Stomach (tissue), 9 donors: ENCODE data around the gene RXRA. TPM values are rescaled to one million over a fixed set of nuclear protein-coding genes. Genes with fewer than 3 reads are reported as not detected.
A peak's percentile ranks its signal among the peaks of the same experiment; 100 is the strongest.

Experiments
- DNase-seq, 2 donors: peaks; one replicate each; pipeline versions ENCODE4 v3.0.0 to v3.0.0-alpha.2; 2013 to 2019
- H3K27ac ChIP-seq, 5 donors: fragments of 200-600 bp in 4 of 5; sonication (generic) in 4 of 5; one replicate each; pipeline ENCODE4 v1.5.1; 2013 to 2019; ENCODE audit warnings: mild to moderate bottlenecking in 1 of 5, moderate library complexity in 1 of 5
- H3K27me3 ChIP-seq, 3 donors: fragments of 200-600 bp; sonication (generic); one replicate each; pipeline ENCODE4 v1.5.1; 2017 to 2019; ENCODE audit warnings: mixed run types in 1 of 3
- H3K36me3 ChIP-seq, 4 donors: fragments of 200-600 bp; sonication (generic); 1 replicate in 3 of 4; 2 replicates in 1 of 4; pipeline ENCODE4 v1.5.1; 2016 to 2019
- H3K4me1 ChIP-seq, 4 donors: fragments of 200-600 bp; sonication (generic); one replicate each; pipeline ENCODE4 v1.5.1; 2016 to 2019
- H3K4me3 ChIP-seq, 4 donors: fragments of 200-600 bp; sonication (generic) in 3 of 4; one replicate each; pipeline ENCODE4 v1.5.1; 2016 to 2019; ENCODE audit warnings: mild to moderate bottlenecking in 1 of 4
- H3K9me3 ChIP-seq, 4 donors: fragments of 200-600 bp; sonication (generic); one replicate each; pipeline ENCODE4 v1.5.1; 2016 to 2019
- CTCF ChIP-seq, 7 experiments: fragments of 450-650 bp in 4 of 7; fragments of 200-600 bp in 3 of 7; sonication (generic) in 3 of 7; IDR thresholded peaks; one replicate each; pipeline ENCODE4 v1.5.1; 2016 to 2019; ENCODE audit warnings: antibody characterized with exemption in 7 of 7, control low read depth in 2 of 7, mild to moderate bottlenecking in 1 of 7
- EP300 ChIP-seq: sonication (generic); formaldehyde crosslinking; IDR thresholded peaks from one replicate; pipeline ENCODE4 v1.6.1; 2017; ENCODE audit warnings: antibody characterized with exemption
- POLR2A ChIP-seq, 4 donors: fragments of 450-650 bp; IDR thresholded peaks; one replicate each; pipeline ENCODE4 v1.6.1; 2016; ENCODE audit warnings: antibody characterized with exemption in 4 of 4, control low read depth in 2 of 4, mild to moderate bottlenecking in 1 of 4, moderate library complexity in 1 of 4
- POLR2AphosphoS5 ChIP-seq, 3 donors: sonication (generic); formaldehyde crosslinking; IDR thresholded peaks; one replicate each; pipeline ENCODE4 v1.6.1; 2016; ENCODE audit warnings: antibody characterized with exemption in 3 of 3
- WGBS, 5 donors: extraction: QIAGEN DNeasy Blood & Tissue Kit in 3 of 5; methylation state at CpG; one replicate each; pipeline versions ENCODE4 v1.1.5 to v1.1.7; 2013 to 2018; 5-methylcytosine and 5-hydroxymethylcytosine counted together
- intact Hi-C: fragments of 100-400 bp; cut with DNase I; formaldehyde crosslinking; loops from one replicate; pipeline ENCODE4 v1.15.1; 2023; ENCODE audit warnings: low total_unique reads
- polyA plus RNA-seq, 3 donors: library from polyadenylated mRNA; stranded (reverse); fragments of 200-250 nt; gene quantifications; one replicate each; pipeline ENCODE4 v1.2.3, GENCODE V29; 2013
- total RNA-seq, 5 donors: library from RNA; depleted of rRNA; stranded (reverse); fragments of >200 nt; gene quantifications; one replicate each; pipeline versions ENCODE4 v1.1.0 to v1.2.3, GENCODE V29; 2014 to 2016
- donor health status: healthy with polysubstance abuse.
- donor health status: Bipolar disorder and iron deficiency.
- donor health status: healthy.

The RXRA gene
- total and polyA plus RNA-seq, 8 donors: 14.0 to 68.4 (median 29.3) TPM

- WGBS, 5 donors: 83 to 87% (median 85%) methylated on average over 10 to 21 of the region's 21 CpGs
- DNase-seq: no peak
- Histone ChIP-seq H3K27ac (peak overlapping the region in 1 of 5 donors; percentile 4), H3K27me3 (no peaks in the 10 kb centered on the region), H3K36me3 (peaks cover 0 to 4% (median 0%) of the 10 kb centered on the region in 4 donors), H3K4me3 (no peak overlapping the region), H3K9me3 (no peaks in the 10 kb centered on the region), H3K4me1 (peaks cover 79 to 100% (median 96%) of the 10 kb centered on the region in 4 donors)
- no peak for TF ChIP-seq CTCF (IDR thresholded peaks at IDR 0.05)
- TF ChIP-seq POLR2A (IDR thresholded peaks at IDR 0.05): no peak
- no peak for TF ChIP-seq POLR2AphosphoS5 (IDR thresholded peaks at IDR 0.05)
- no peak for TF ChIP-seq EP300
- intact Hi-C loops: no loop called here
Observed at GRCh38 chr9:134346840-134347583, 20.8 kb downstream of the RXRA start.

- no peak for TF ChIP-seq POLR2A (IDR thresholded peaks at IDR 0.05)
- TF ChIP-seq CTCF (IDR thresholded peaks at IDR 0.05): no peak
- no peak for TF ChIP-seq EP300
- no peak for TF ChIP-seq POLR2AphosphoS5 (IDR thresholded peaks at IDR 0.05)
- intact Hi-C loops: no loop called here
- no peaks in the 10 kb centered on the region for H3K9me3 ChIP-seq
- H3K27me3 ChIP-seq: no peaks in the 10 kb centered on the region
- no peak overlapping the region for H3K4me3 ChIP-seq
- no peak for DNase-seq
- peaks cover 69 to 100% (median 96%) of the 10 kb centered on the region in 4 donors for H3K4me1 ChIP-seq
- H3K36me3 ChIP-seq: peaks cover 0 to 4% (median 0%) of the 10 kb centered on the region in 4 donors
- no peak overlapping the region for H3K27ac ChIP-seq
- 89 to 95% (median 92%) methylated on average over 7 to 10 of the region's 10 CpGs for WGBS, 5 donors
Observed at GRCh38 chr9:134347996-134348395, 21.7 kb downstream of the RXRA start.

GRCh38 chr9:134348404-134349155 lies 22.3 kb downstream of the RXRA start:
- TF ChIP-seq POLR2A (IDR thresholded peaks at IDR 0.05) (no peak), CTCF (IDR thresholded peaks at IDR 0.05) (no peak), POLR2AphosphoS5 (IDR thresholded peaks at IDR 0.05) (no peak), EP300 (no peak)
- H3K4me3 ChIP-seq: no peak overlapping the region
- H3K27ac ChIP-seq: no peak overlapping the region
- H3K9me3 ChIP-seq: no peaks in the 10 kb centered on the region
- intact Hi-C loops: no loop called here
- no peak for DNase-seq
- H3K27me3 ChIP-seq: no peaks in the 10 kb centered on the region
- H3K36me3 ChIP-seq: peaks cover 0 to 4% (median 0%) of the 10 kb centered on the region in 4 donors
- H3K4me1 ChIP-seq: peaks cover 65 to 100% (median 96%) of the 10 kb centered on the region in 4 donors
- 80 to 86% (median 82%) methylated on average over 26 to 30 of the region's 30 CpGs for WGBS, 5 donors

GRCh38 chr9:134349936-134350335 lies 23.7 kb downstream of the RXRA start:
- WGBS, 5 donors: 72 to 90% (median 83%) methylated on average over 5 to 9 of the region's 9 CpGs
- peaks cover 0 to 4% (median 0%) of the 10 kb centered on the region in 4 donors for H3K36me3 ChIP-seq

More at GRCh38 chr9:134349936-134350335, 23.7 kb downstream of the RXRA start:
- peak in 1 of 2 donors; percentile 55 for DNase-seq
- H3K9me3 ChIP-seq: no peaks in the 10 kb centered on the region
- H3K4me3 ChIP-seq: no peak overlapping the region
- intact Hi-C loops: no loop called here
- H3K27ac ChIP-seq: peak overlapping the region in 1 of 5 donors; percentile 8
- H3K4me1 ChIP-seq: peaks cover 63 to 100% (median 96%) of the 10 kb centered on the region in 4 donors
- no peaks in the 10 kb centered on the region for H3K27me3 ChIP-seq
- no peak for TF ChIP-seq EP300
- TF ChIP-seq POLR2AphosphoS5 (IDR thresholded peaks at IDR 0.05): no peak
- no peak for TF ChIP-seq POLR2A (IDR thresholded peaks at IDR 0.05)
- no peak for TF ChIP-seq CTCF (IDR thresholded peaks at IDR 0.05)
